Melanocyte of skin (primary cell): ENCODE data around the gene MUC6. TPM values are rescaled to one million over a fixed set of nuclear protein-coding genes. Genes with fewer than 3 reads are reported as not detected.

Source experiments
- total RNA-seq, 2 donors: library from RNA; depleted of rRNA; stranded (reverse); fragments of >200 nt; gene quantifications; 2 replicates each; pipeline ENCODE4 v1.2.3, GENCODE V29; 2012

MUC6 gene, protein sequence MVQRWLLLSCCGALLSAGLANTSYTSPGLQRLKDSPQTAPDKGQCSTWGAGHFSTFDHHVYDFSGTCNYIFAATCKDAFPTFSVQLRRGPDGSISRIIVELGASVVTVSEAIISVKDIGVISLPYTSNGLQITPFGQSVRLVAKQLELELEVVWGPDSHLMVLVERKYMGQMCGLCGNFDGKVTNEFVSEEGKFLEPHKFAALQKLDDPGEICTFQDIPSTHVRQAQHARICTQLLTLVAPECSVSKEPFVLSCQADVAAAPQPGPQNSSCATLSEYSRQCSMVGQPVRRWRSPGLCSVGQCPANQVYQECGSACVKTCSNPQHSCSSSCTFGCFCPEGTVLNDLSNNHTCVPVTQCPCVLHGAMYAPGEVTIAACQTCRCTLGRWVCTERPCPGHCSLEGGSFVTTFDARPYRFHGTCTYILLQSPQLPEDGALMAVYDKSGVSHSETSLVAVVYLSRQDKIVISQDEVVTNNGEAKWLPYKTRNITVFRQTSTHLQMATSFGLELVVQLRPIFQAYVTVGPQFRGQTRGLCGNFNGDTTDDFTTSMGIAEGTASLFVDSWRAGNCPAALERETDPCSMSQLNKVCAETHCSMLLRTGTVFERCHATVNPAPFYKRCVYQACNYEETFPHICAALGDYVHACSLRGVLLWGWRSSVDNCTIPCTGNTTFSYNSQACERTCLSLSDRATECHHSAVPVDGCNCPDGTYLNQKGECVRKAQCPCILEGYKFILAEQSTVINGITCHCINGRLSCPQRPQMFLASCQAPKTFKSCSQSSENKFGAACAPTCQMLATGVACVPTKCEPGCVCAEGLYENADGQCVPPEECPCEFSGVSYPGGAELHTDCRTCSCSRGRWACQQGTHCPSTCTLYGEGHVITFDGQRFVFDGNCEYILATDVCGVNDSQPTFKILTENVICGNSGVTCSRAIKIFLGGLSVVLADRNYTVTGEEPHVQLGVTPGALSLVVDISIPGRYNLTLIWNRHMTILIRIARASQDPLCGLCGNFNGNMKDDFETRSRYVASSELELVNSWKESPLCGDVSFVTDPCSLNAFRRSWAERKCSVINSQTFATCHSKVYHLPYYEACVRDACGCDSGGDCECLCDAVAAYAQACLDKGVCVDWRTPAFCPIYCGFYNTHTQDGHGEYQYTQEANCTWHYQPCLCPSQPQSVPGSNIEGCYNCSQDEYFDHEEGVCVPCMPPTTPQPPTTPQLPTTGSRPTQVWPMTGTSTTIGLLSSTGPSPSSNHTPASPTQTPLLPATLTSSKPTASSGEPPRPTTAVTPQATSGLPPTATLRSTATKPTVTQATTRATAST (N-terminal part only)
- not detected for total RNA-seq

DNA sequence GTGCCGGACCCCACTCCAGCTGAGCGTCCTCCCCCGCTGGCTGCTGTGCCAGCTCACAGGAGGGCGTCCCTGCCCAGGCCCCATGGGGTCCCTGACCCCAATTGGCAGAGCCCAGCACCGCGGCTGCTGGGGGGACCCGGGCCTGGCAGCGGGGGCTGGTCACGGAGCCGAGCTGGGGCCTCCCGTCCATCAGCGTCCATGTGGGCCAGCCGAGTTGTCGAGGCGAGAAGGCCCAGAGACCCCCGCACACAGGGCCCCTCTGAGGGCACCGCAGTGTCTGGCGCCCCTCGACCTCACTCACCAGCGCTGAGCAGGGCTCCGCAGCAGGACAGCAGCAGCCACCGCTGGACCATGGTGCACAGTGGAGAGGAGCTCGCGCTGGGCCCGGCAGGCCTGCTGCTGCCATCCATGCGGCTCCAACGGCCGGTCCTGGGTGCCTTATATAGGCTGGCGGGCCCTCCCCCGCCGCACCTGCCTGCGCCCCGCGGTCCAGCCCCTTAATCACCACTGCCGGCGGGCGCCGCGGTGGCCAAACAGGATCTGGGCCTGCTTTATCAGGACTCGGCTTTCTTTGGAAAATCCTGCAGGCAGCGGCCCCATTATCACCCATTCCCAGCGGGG lies at the start of gene MUC6:
Gene MUC6 (minus strand): TSS at position 416 of the 621 bp plus-strand sequence. CDS start 63 bp downstream, at position 353.

DNA sequence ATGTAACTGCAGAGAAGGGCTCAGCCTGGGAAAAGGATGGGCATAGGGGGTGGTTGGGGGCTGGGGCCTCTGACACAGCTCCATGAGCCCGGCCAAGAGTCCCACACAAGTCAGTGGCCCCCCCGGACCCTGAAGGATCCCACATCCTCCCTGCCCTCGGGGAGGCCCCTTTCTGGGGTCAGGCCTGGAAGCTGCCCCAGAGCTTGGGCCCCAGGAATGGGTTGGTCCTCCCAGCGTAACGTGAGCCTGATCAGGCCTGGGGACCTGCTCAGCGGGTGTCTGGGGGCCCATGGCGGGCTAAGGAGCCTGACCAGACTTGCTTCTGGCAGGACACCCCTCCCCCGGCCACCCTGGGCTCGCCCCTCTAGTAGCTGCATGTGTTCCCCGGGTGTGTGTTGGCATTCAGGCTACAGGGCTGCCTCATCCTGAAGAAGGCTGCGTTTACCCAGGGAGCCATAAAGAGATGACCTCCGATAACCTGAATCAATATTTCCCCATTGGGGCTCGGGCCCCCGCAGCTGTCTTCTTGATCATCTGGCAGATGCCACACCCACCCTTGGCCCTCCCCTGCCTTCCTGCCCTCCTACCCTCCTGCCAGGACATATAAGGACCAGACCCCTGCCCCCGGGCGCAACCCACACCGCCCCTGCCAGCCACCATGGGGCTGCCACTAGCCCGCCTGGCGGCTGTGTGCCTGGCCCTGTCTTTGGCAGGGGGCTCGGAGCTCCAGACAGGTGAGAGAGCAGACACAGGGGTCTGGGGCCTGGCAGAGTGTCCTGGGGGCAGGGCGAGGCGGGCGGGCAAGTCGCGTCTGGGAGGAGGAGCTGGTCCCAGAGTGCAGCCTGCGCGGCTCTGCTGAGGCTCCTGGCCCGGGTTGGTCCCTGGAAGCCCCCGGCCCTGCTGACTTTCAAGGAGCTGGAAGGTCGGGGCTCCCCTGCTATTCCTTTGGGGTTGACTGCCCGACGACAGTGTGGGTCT lies 38.0 kb upstream of the MUC6 start, which contains the start of gene MUC2:
Gene MUC2 (plus strand): TSS at position 631 of the 978 bp plus-strand sequence.

Other genes starting within 250 kb of the MUC6 start
- gene CEND1, start 246.6 kb downstream of the MUC6 start, total RNA-seq: not detected
- 10 to 100 TPM in 1 of 2 donors, 1 to 10 TPM in 1; 8.6 to 24.3 TPM for gene SLC25A22, start 238.4 kb downstream of the MUC6 start, total RNA-seq
- 1 to 10 TPM; 5.9 to 7.3 TPM for gene PIDD1, start 231.5 kb downstream of the MUC6 start, total RNA-seq
- 100 to 1,000 TPM; 243 to 415 TPM for gene RPLP2, start 226.8 kb downstream of the MUC6 start, total RNA-seq
- 10 to 100 TPM; 20.0 to 21.0 TPM for gene PNPLA2, start 217.8 kb downstream of the MUC6 start, total RNA-seq
- under 1 TPM in 1 of 2 donors, not detected in 1; 0.67 TPM for gene CRACR2B, start 208.8 kb downstream of the MUC6 start, total RNA-seq
- 100 to 1,000 TPM; 125 to 137 TPM for gene CD151, start 203.8 kb downstream of the MUC6 start, total RNA-seq
- 100 to 1,000 TPM in 1 of 2 donors, 10 to 100 TPM in 1; 76.7 to 109 TPM for gene POLR2L, start 194.2 kb downstream of the MUC6 start, total RNA-seq
- gene TSPAN4, start 193.9 kb downstream of the MUC6 start, total RNA-seq: 100 to 1,000 TPM; 119 to 179 TPM
- 10 to 100 TPM; 20.6 to 39.3 TPM for gene CHID1, start 125.9 kb downstream of the MUC6 start, total RNA-seq
- 10 to 100 TPM; 31.3 to 37.2 TPM for gene AP2A2, start 110.8 kb downstream of the MUC6 start, total RNA-seq
- not detected for gene MUC2, start 38.2 kb upstream of the MUC6 start, total RNA-seq
- gene MUC5AC, start 121.2 kb upstream of the MUC6 start, total RNA-seq: not detected
- 1 to 10 TPM in 1 of 2 donors, under 1 TPM in 1; 1.00 to 1.0 TPM for gene MUC5B, start 186.3 kb upstream of the MUC6 start, total RNA-seq